ENCODE data around the gene TUSC7. TPM values are rescaled to one million over a fixed set of nuclear protein-coding genes. Genes with fewer than 3 reads are reported as not detected.

TUSC7 gene
- total RNA-seq (2014; rRNA removed): not detected in 2 replicates
- not detected for polyA plus RNA-seq (2012)

- no peak for DNase-seq (ENCODE audit: low read depth)
These were observed at the start of gene TUSC7 for GRCh38 chr3:116709479-116709878. Gene TUSC7, plus strand, starts transcription at chr3:116709779.

GRCh38 chr3:116661196-116661595 lies 48.4 kb upstream of the TUSC7 start:
- no peak for DNase-seq (ENCODE audit: low read depth)

GRCh38 chr3:116663161-116664110 lies 46.1 kb upstream of the TUSC7 start:
- no peak for DNase-seq (ENCODE audit: low read depth)

GRCh38 chr3:116667324-116667723 lies 42.3 kb upstream of the TUSC7 start:
- DNase-seq (ENCODE audit: low read depth): no peak

GRCh38 chr3:116667791-116668190 lies 41.8 kb upstream of the TUSC7 start:
- DNase-seq (ENCODE audit: low read depth): no peak

GRCh38 chr3:116669576-116669975 lies 40.0 kb upstream of the TUSC7 start:
- DNase-seq (ENCODE audit: low read depth): no peak

GRCh38 chr3:116671151-116671550 lies 38.4 kb upstream of the TUSC7 start:
- DNase-seq (ENCODE audit: low read depth): no peak

- DNase-seq (ENCODE audit: low read depth): no peak
These were observed 30.7 kb upstream of the TUSC7 start for GRCh38 chr3:116678853-116679252.

GRCh38 chr3:116691041-116691440 lies 18.5 kb upstream of the TUSC7 start:
- no peak for DNase-seq (ENCODE audit: low read depth)

GRCh38 chr3:116701070-116701469 lies 8.5 kb upstream of the TUSC7 start:
- no peak for DNase-seq (ENCODE audit: low read depth)

GRCh38 chr3:116702334-116702733 lies 7.2 kb upstream of the TUSC7 start:
- DNase-seq (ENCODE audit: low read depth): no peak

- DNase-seq (ENCODE audit: low read depth): no peak
These were observed 2.0 kb upstream of the TUSC7 start for GRCh38 chr3:116707531-116707930.

- no peak for DNase-seq (ENCODE audit: low read depth)
These were observed 6.9 kb downstream of the TUSC7 start for GRCh38 chr3:116716490-116716889.

GRCh38 chr3:116717566-116717965 lies 8.0 kb downstream of the TUSC7 start:
- DNase-seq (ENCODE audit: low read depth): no peak

- DNase-seq (ENCODE audit: low read depth): no peak
These were observed 18.9 kb downstream of the TUSC7 start for GRCh38 chr3:116728454-116728853.

GRCh38 chr3:116734243-116734642 lies 24.7 kb downstream of the TUSC7 start:
- no peak for DNase-seq (ENCODE audit: low read depth)

GRCh38 chr3:116739678-116740077 lies 30.1 kb downstream of the TUSC7 start:
- DNase-seq (ENCODE audit: low read depth): no peak

- no peak for DNase-seq (ENCODE audit: low read depth)
These were observed 30.7 kb downstream of the TUSC7 start for GRCh38 chr3:116740293-116740692.

GRCh38 chr3:116741467-116741866 lies 31.9 kb downstream of the TUSC7 start:
- no peak for DNase-seq (ENCODE audit: low read depth)

- DNase-seq (ENCODE audit: low read depth): no peak
These were observed 33.5 kb downstream of the TUSC7 start for GRCh38 chr3:116743062-116743461.

- no peak for DNase-seq (ENCODE audit: low read depth)
These were observed 39.8 kb downstream of the TUSC7 start for GRCh38 chr3:116749388-116749787.

GRCh38 chr3:116757315-116757714 lies 47.7 kb downstream of the TUSC7 start:
- no peak for DNase-seq (ENCODE audit: low read depth)

GRCh38 chr3:116759316-116759715 lies 49.7 kb downstream of the TUSC7 start:
- DNase-seq (ENCODE audit: low read depth): no peak
